Measurements from ENCODE around the gene CALY. TPM values are rescaled to one million over a fixed set of nuclear protein-coding genes. Genes with fewer than 3 reads are reported as not detected.

Gene CALY
- total and polyA plus RNA-seq, 12 donors, result 0.55 to 30.7 (median 12.4) TPM; not detected in 4

DNA sequence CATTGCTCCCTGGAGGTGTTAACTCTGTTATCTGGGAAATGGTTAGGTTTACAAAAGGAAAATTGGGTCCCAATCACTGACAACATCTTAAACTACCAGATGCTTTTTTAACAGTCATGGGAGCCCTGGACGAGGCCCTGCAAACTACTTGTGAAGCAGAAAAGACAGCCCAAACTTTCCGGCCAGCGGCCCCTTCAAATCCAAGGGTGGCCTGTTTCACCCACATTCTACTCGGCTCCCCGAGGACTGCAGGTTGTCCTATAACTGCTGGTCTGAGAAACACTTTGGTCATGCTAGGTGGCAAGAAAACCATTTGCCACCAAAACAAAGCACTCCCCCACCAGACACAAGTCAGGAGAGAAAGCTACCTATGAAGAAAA is 30.6 kb downstream of the CALY start:
- no peak for TF ChIP-seq CTCF (IDR thresholded peaks at IDR 0.05)
- TF ChIP-seq POLR2A (IDR thresholded peaks at IDR 0.05), result no peak
- Histone ChIP-seq H3K4me1 (replicated peaks in 1 of 2) (peaks cover 17 to 43% of the 10 kb centered on the region in 2 donors), H3K9me3 (replicated peaks in 1 of 3) (no peaks in the 10 kb centered on the region), H3K27ac (peak overlapping the region; percentile 51 to 94 (median 85)), H3K27me3 (no peaks in the 10 kb centered on the region), H3K36me3 (replicated peaks in 1 of 2) (peaks cover 0 to 30% of the 10 kb centered on the region in 2 donors), H3K4me3 (no peak overlapping the region)
- DNase-seq, result no peak
- intact Hi-C loops (cut with DNase I), result no loop called here
- 92 to 96% (median 94%) methylated on average over 5 of the region's 5 CpGs for WGBS, 4 donors

- 85 to 100% (median 92%) methylated on average over 2 to 10 of the region's 10 CpGs for WGBS, 4 donors
- no peak for DNase-seq
- Histone ChIP-seq H3K36me3 (replicated peaks in 1 of 2) (peaks cover 0 to 42% of the 10 kb centered on the region in 2 donors), H3K27me3 (no peaks in the 10 kb centered on the region), H3K9me3 (replicated peaks in 1 of 3) (no peaks in the 10 kb centered on the region), H3K27ac (no peak overlapping the region), H3K4me3 (no peak overlapping the region), H3K4me1 (replicated peaks in 1 of 2) (peaks cover 17 to 43% of the 10 kb centered on the region in 2 donors)
- intact Hi-C loops (cut with DNase I), result no loop called here
- TF ChIP-seq CTCF (IDR thresholded peaks at IDR 0.05) (no peak), POLR2A (IDR thresholded peaks at IDR 0.05) (no peak)
Observed at GRCh38 chr10:133303206-133303605, 33.5 kb downstream of the CALY start.

DNA sequence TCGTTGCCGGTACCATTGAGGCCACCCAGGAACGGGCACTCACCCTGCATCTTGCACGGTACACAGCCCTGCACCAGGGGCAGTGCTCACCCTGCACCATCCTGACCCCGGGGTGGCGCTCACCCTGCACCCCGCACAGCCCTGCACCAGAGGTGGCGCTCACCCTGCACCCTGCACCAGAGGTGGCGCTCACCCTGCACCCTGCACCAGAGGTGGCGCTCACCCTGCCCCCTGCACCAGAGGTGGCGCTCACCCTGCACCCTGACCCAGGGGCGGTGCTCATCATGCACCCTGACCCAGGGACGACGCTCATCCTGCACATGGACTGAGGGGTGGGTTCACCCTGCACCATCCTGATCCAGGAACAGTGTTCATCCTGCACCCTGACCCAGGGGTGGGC is 34.5 kb downstream of the CALY start:
- Histone ChIP-seq H3K27me3 (no peaks in the 10 kb centered on the region), H3K36me3 (replicated peaks in 1 of 2) (peaks cover 0 to 52% of the 10 kb centered on the region in 2 donors), H3K4me3 (no peak overlapping the region), H3K9me3 (replicated peaks in 1 of 3) (no peaks in the 10 kb centered on the region), H3K27ac (no peak overlapping the region), H3K4me1 (replicated peaks in 1 of 2) (peaks cover 11 to 35% of the 10 kb centered on the region in 2 donors)
- TF ChIP-seq POLR2A (IDR thresholded peaks at IDR 0.05) (no peak), CTCF (IDR thresholded peaks at IDR 0.05) (no peak)
- DNase-seq, result no peak
- 95 to 100% (median 98%) methylated on average over 3 to 14 of the region's 14 CpGs for WGBS, 4 donors
- intact Hi-C loops (cut with DNase I), result no loop called here

DNA sequence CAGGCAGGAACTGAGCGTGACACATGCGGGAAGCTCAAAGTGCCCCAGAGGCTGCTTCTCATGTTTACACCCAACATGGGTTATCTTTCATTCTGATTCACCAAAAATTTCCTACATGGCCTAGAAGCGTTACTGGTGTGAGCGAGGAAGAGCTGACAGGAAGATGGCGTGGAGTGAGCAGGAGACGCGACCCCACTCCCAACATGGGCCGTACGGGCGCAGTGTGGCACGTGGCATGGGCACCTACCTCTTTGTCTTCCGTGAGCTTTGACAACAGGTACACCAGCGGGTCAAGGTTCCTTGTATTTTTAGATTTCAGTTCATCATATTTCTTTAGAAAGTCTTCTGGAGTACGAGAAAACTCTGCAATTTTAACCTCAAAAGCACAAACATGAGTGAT is 37.0 kb downstream of the CALY start:
- Histone ChIP-seq H3K4me3 (no peak overlapping the region), H3K36me3 (replicated peaks in 1 of 2) (peaks cover 0 to 77% of the 10 kb centered on the region in 2 donors), H3K27ac (no peak overlapping the region), H3K27me3 (no peaks in the 10 kb centered on the region), H3K4me1 (replicated peaks in 1 of 2) (peaks cover 5 to 13% of the 10 kb centered on the region in 2 donors), H3K9me3 (replicated peaks in 1 of 3) (no peaks in the 10 kb centered on the region)
- intact Hi-C loops (cut with DNase I), result no loop called here
- no peak for DNase-seq
- WGBS, 4 donors, result 92 to 95% (median 93%) methylated on average over 14 of the region's 14 CpGs
- TF ChIP-seq POLR2A (IDR thresholded peaks at IDR 0.05), result no peak
- no peak for TF ChIP-seq CTCF (IDR thresholded peaks at IDR 0.05)
